Cardiac muscle cell (in vitro differentiated cells and primary cell): Measurements from ENCODE around the gene CD274. TPM values are rescaled to one million over a fixed set of nuclear protein-coding genes. Genes with fewer than 3 reads are reported as not detected.

Experiments used
- DNase-seq, 2 donors: peaks; one replicate each; pipeline versions ENCODE4 v3.0.0 to v3.0.0-alpha.2; 2010 to 2017; ENCODE audit warnings: low read depth in 1 of 2, low spot score in 1 of 2
- H3K27ac ChIP-seq: fragments of 200-600 bp; sonication (generic); 2 replicates; pipeline ENCODE4 v1.5.1; 2016
- H3K27me3 ChIP-seq: fragments of 200-600 bp; sonication (generic); 2 replicates; pipeline ENCODE4 v1.6.0; 2016; ENCODE audit warnings: control low read depth
- H3K36me3 ChIP-seq: fragments of 200-600 bp; sonication (generic); 2 replicates; pipeline ENCODE4 v1.5.1; 2016; ENCODE audit warnings: control low read depth
- H3K4me1 ChIP-seq: fragments of 200-600 bp; sonication (generic); 2 replicates; pipeline ENCODE4 v1.8.1; 2017; ENCODE audit warnings: low read depth, mild to moderate bottlenecking, mixed run types
- H3K4me3 ChIP-seq: fragments of 200-600 bp; sonication (generic); 2 replicates; pipeline ENCODE4 v1.5.1; 2016; ENCODE audit warnings: mild to moderate bottlenecking
- H3K9me3 ChIP-seq: fragments of 200-600 bp; sonication (generic); 2 replicates; pipeline ENCODE4 v1.5.1; 2017; ENCODE audit warnings: low read depth, mild to moderate bottlenecking, control low read depth
- CTCF ChIP-seq: IDR thresholded peaks from 2 replicates; pipeline ENCODE4 v1.5.1; 2012; ENCODE audit warnings: low read depth, mild to moderate bottlenecking, low read length
- polyA plus RNA-seq: library from polyadenylated mRNA; unstranded; fragments of >200 nt; fragmentation: Nextera tagmentation; extraction: Ambion mirVana; gene quantifications from 2 replicates; pipeline ENCODE4 v1.2.1, GENCODE V29; 2016
- total RNA-seq: library from RNA; depleted of rRNA; stranded (reverse); fragments of >200 nt; gene quantifications from 2 replicates; pipeline ENCODE4 v1.2.3, GENCODE V29; 2016

The CD274 gene
- total and polyA plus RNA-seq, 2 experiments from 2014 or later = not detected

DNA sequence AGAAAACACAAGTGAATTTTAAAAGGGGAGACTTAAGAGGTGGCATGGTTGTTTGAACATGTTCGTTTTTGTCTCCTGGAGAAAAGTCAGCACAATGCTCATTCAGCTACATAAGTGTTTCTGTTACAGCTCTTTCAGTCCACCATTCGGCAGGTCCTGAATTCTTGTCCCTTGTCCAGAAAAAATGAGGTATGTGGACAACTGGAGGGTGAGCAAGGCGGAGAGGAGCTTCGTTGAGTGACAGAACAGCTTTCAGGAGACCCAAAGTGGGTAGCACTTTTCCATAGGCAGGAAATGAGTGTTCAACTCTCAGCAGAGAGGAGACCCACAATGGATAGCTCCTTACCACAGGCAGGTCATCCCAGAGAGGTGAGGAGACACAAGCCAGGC, 64.9 kb downstream of the CD274 start:
- no peaks in the 10 kb centered on the region for H3K9me3 ChIP-seq
- no peak for DNase-seq
- no peaks in the 10 kb centered on the region for H3K36me3 ChIP-seq
- no peak overlapping the region for H3K27ac ChIP-seq
- H3K4me1 ChIP-seq = no peaks in the 10 kb centered on the region
- H3K27me3 ChIP-seq = no peaks in the 10 kb centered on the region
- no peak overlapping the region for H3K4me3 ChIP-seq
- TF ChIP-seq CTCF = no peak

GRCh38 chr9:5516453-5517220, 66.3 kb downstream of the CD274 start:
- Histone ChIP-seq H3K9me3 (no peaks in the 10 kb centered on the region), H3K36me3 (no peaks in the 10 kb centered on the region), H3K27ac (no peak overlapping the region), H3K4me1 (no peaks in the 10 kb centered on the region), H3K27me3 (no peaks in the 10 kb centered on the region), H3K4me3 (no peak overlapping the region)
- TF ChIP-seq CTCF = no peak
- no peak for DNase-seq

DNA sequence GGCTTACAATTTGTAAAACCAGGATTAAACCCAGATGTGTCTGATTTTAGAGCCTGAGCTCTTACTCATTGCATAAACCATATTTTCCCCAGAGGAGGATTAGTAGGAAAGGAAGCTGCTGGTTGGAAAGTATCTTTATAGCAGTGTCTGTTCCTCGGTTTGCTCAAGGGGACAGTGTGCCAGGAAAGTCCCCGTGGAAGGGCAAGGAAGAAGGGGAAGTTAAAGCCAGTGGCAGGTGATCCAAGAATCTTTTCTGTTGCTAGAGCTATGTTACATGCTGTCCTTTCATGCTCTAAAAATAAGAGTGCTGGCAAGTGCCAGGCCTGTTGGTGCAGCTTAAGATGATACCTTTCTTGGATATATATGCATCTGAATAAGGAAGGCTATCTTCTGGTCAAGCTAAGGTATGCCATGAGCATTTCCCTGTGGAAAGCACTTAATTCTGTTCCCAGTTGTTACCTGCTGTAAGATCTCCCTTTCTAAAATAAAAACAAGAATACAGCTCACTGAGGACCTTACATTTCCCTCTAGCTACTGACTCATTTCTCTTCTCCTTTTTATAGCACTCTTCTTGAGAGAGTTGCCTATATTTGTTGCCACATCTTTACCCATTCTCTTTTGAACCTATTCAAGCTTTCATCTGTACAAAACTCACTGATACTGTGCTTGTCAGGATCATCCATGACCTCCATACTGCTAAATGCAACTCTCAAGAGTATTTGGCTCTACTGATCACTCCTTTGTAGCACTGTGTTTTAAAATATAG, 68.0 kb downstream of the CD274 start:
- no peak for TF ChIP-seq CTCF
- no peak overlapping the region for H3K27ac ChIP-seq
- no peak for DNase-seq

DNA sequence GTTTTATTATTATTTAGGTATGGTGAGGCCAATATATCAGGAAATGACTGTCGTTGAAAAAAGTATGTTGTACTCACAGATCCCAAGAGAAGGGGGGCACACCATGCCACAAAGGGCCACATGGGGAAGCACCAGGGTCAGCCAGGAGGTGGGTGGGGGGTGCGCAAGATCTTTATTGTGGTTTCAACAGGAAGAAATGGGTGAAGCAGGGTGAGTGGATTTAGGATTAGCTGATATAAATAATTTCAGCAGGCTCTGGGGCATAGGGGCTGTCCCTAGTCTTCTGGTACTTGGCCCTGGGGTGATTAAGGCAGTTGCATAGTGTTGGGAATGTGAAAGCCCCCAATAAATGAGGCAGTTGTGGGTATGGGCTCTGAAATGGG, 68.6 kb downstream of the CD274 start:
- Histone ChIP-seq H3K4me3 (no peak overlapping the region), H3K36me3 (no peaks in the 10 kb centered on the region), H3K27ac (no peak overlapping the region), H3K9me3 (no peaks in the 10 kb centered on the region), H3K27me3 (no peaks in the 10 kb centered on the region), H3K4me1 (no peaks in the 10 kb centered on the region)
- no peak for DNase-seq
- TF ChIP-seq CTCF = no peak

More for the DNA sequence above, 68.0 kb downstream of the CD274 start:
- no peaks in the 10 kb centered on the region for H3K4me1 ChIP-seq
- H3K27me3 ChIP-seq = no peaks in the 10 kb centered on the region
- H3K9me3 ChIP-seq = no peaks in the 10 kb centered on the region
- no peaks in the 10 kb centered on the region for H3K36me3 ChIP-seq
- H3K4me3 ChIP-seq = no peak overlapping the region

Other genes with a start within 250 kb of the CD274 start
- not detected in 2 replicates for gene INSL4, start 219.1 kb upstream of the CD274 start, total RNA-seq
- gene INSL4, start 219.1 kb upstream of the CD274 start, polyA plus RNA-seq = not detected in 2 replicates
- 0.92 TPM in 1 of 2 replicates, not detected in the other for gene RLN2, start 145.8 kb upstream of the CD274 start, total RNA-seq
- 2.1 and 6.1 TPM in 2 replicates for gene RLN2, start 145.8 kb upstream of the CD274 start, polyA plus RNA-seq
- not detected in 2 replicates for gene RLN1, start 110.7 kb upstream of the CD274 start, total RNA-seq
- gene RLN1, start 110.7 kb upstream of the CD274 start, polyA plus RNA-seq = 0.26 and 1.7 TPM in 2 replicates
- gene PLGRKT, start 12.6 kb upstream of the CD274 start, total RNA-seq = 15.4 and 16.8 TPM in 2 replicates
- gene PLGRKT, start 12.6 kb upstream of the CD274 start, polyA plus RNA-seq = 35.4 and 37.1 TPM in 2 replicates
- not detected in 2 replicates for gene PDCD1LG2, start 60.0 kb downstream of the CD274 start, total RNA-seq
- gene PDCD1LG2, start 60.0 kb downstream of the CD274 start, polyA plus RNA-seq = 0.16 TPM in 1 of 2 replicates, not detected in the other
- 29.8 and 33.7 TPM in 2 replicates for gene RIC1, start 178.6 kb downstream of the CD274 start, total RNA-seq
- gene RIC1, start 178.6 kb downstream of the CD274 start, polyA plus RNA-seq = 9.7 and 15.2 TPM in 2 replicates